BE2C (cell line): Measurements from ENCODE around the gene ARMCX4. TPM values are rescaled to one million over a fixed set of nuclear protein-coding genes. Genes with fewer than 3 reads are reported as not detected.

Experiments
- DNase-seq: peaks from one replicate; pipeline ENCODE4 v3.0.0-alpha.2; 2020
- H3K27me3 ChIP-seq: fragments of 250-450 bp; sonication (Bioruptor Pico); 2 replicates; pipeline ENCODE4 v1.5.1; 2020; ENCODE audit warnings: mild to moderate bottlenecking
- H3K36me3 ChIP-seq: fragments of 250-450 bp; sonication (Bioruptor Pico); 2 replicates; pipeline ENCODE4 v1.5.1; 2020; ENCODE audit warnings: mild to moderate bottlenecking
- H3K4me1 ChIP-seq: fragments of 250-450 bp; sonication (Bioruptor Pico); 2 replicates; pipeline ENCODE4 v1.5.1; 2020
- H3K4me3 ChIP-seq: 2 replicates; pipeline ENCODE4 v1.5.1; 2011; ENCODE audit warnings: low read depth, low read length
- H3K9me3 ChIP-seq: fragments of 250-450 bp; sonication (Bioruptor Pico); 2 replicates; pipeline ENCODE4 v1.5.1; 2020
- CTCF ChIP-seq: IDR thresholded peaks from 2 replicates; pipeline ENCODE4 v1.5.1; 2012; ENCODE audit warnings: mild to moderate bottlenecking, low read depth, low read length
- polyA plus RNA-seq: library from polyadenylated mRNA; unstranded; fragments of >200 nt; gene quantifications from one replicate; pipeline ENCODE4 v1.2.1, GENCODE V29; 2012; ENCODE audit warnings: low read depth, missing spikeins; ENCODE audit not compliant: insufficient read length, insufficient read depth

The ARMCX4 gene
- 10.6 TPM for polyA plus RNA-seq

DNA sequence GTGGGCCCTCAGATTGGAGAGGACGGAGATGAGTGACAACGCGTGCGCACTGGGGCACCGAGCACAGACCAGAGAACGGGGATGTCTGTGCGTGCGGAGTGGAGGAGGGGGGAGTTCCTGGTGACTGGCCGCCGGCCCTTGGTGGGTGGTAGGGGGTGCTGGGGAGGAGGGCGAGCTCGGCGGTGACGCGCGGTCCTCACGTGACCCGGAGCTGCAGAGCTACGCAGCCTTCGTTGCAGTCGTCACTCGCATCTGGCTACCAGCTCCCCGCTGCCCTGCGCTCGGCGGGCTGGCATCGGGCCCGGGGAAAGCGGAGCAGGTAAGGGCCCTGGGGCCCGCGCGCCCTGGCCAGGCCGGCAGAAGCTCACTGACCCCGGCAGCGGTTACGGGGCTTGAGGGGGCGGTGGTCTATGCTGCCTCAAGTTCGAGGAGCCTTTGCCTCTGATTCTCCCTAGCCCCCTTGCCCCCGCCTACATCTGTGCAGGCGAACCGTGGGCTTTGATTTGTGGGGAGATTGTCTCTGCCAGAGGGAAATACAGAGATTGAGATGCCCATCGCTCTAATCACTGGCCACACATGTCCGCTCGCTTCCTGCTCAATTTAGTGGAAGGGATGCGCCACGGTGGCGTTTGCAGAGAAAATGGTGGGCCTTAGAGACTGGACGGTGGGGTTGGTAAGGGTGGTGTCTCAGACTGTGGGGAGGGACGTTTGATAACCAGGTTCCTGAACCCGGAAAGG lies at the start of gene ARMCX4:
TSS of gene ARMCX4 (plus strand) at position 245 of the 738 bp plus-strand sequence. CDS start 3,134 bp downstream, outside the sequence.
- H3K4me3 ChIP-seq = peak within 1 kb of the TSS; percentile 82
- H3K4me1 ChIP-seq = no peaks in the 10 kb centered on the region
- no peaks in the 10 kb centered on the region for H3K36me3 ChIP-seq
- no peaks in the 10 kb centered on the region for H3K9me3 ChIP-seq
- no peaks in the 10 kb centered on the region for H3K27me3 ChIP-seq
- TF ChIP-seq CTCF = no peak
- peak; percentile 88 for DNase-seq

DNA sequence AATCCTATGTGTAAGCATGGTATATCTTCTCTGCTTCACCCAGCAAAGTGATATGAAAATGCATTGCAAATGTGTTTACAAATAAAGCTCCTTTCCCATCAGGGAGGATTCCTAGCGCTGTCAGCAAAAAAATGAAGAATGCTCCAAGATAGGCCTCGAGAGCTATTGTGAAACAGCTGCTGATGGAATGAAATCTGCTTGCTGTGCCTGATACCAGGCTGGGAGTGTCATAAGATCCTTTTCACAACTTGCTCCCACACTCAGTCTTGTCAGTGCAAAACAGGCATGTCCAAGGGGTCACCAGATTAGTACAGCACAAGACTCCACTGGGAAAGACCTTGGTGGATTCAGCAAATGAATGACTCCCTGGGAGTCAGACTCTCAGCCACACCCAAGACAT lies 43.2 kb upstream of the ARMCX4 start:
- H3K9me3 ChIP-seq = no peaks in the 10 kb centered on the region

DNA sequence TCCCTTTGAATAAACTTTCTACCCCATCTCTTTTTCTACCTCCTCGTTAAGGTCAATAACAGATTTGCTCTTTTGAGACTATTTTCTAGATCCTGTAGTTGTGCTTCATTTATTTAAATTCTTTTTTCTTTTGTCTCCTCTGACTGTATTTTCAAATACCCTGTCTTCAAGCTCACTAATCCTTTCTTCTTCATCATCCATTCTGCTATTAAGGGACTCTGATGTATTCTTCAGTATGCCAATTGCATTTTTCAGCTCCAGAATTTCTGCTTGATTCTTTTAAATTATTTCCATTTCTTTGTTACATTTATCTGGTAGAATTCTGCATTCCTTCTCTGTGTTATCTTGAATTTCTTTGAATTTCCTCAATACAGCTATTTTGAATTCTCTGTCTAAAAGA lies 36.0 kb upstream of the ARMCX4 start:
- Histone ChIP-seq H3K27me3 (no peaks in the 10 kb centered on the region), H3K4me3 (no peak overlapping the region), H3K9me3 (no peaks in the 10 kb centered on the region), H3K4me1 (no peaks in the 10 kb centered on the region), H3K36me3 (no peaks in the 10 kb centered on the region)
- no peak for DNase-seq
- TF ChIP-seq CTCF = no peak

More for the DNA sequence above, 43.2 kb upstream of the ARMCX4 start:
- DNase-seq = no peak
- H3K4me3 ChIP-seq = no peak overlapping the region
- no peaks in the 10 kb centered on the region for H3K36me3 ChIP-seq
- H3K4me1 ChIP-seq = no peaks in the 10 kb centered on the region
- TF ChIP-seq CTCF = no peak
- H3K27me3 ChIP-seq = no peaks in the 10 kb centered on the region

DNA sequence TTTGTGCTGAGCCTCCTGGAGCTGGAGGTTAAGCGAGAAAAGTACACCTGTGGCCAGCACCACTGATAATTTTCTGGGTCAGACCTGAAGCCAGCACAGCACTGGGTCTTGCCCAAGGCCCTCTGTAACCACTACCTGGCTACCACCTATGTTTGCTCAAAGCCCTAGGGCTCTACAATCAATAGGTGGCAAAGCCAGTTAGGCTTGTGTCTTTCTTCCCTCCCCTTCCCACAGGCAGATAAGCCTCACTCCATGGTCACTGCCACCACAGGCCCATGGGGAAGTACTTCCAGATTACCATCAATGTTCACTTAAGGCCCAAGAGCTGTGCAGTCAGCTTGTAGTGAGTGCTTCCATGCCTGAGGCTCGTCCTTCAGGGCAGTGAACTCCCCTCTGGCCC lies 35.2 kb upstream of the ARMCX4 start:
- TF ChIP-seq CTCF = no peak
- DNase-seq = no peak
- no peaks in the 10 kb centered on the region for H3K36me3 ChIP-seq
- H3K27me3 ChIP-seq = no peaks in the 10 kb centered on the region
- no peaks in the 10 kb centered on the region for H3K4me1 ChIP-seq
- H3K9me3 ChIP-seq = no peaks in the 10 kb centered on the region
- no peak overlapping the region for H3K4me3 ChIP-seq

GRCh38 chrX:101450961-101451360 lies 34.3 kb upstream of the ARMCX4 start:
- no peak overlapping the region for H3K4me3 ChIP-seq
- no peaks in the 10 kb centered on the region for H3K9me3 ChIP-seq
- no peaks in the 10 kb centered on the region for H3K27me3 ChIP-seq
- no peak for DNase-seq
- TF ChIP-seq CTCF = no peak
- H3K36me3 ChIP-seq = no peaks in the 10 kb centered on the region
- no peaks in the 10 kb centered on the region for H3K4me1 ChIP-seq

- Histone ChIP-seq H3K4me3 (no peak overlapping the region), H3K27me3 (no peaks in the 10 kb centered on the region), H3K9me3 (no peaks in the 10 kb centered on the region), H3K4me1 (no peaks in the 10 kb centered on the region), H3K36me3 (no peaks in the 10 kb centered on the region)
- DNase-seq = no peak
- TF ChIP-seq CTCF = no peak
Measured at GRCh38 chrX:101452056-101452455, 33.2 kb upstream of the ARMCX4 start.
